Activated CD4-positive, alpha-beta T cell treated with anti-CD3 and anti-CD28 coated beads for 36 hours (primary cell): ENCODE results near the gene INAFM2. TPM values are rescaled to one million over a fixed set of nuclear protein-coding genes. Genes with fewer than 3 reads are reported as not detected.
A peak's percentile ranks its signal among the peaks of the same experiment; 100 is the strongest.

Source experiments
- ATAC-seq: fragments of 200-7000 bp; cut with Tn5 transposase; one replicate; pipeline ENCODE4 v1.10.0; 2021; ENCODE audit warnings: mild to moderate bottlenecking, moderate library complexity
- CTCF ChIA-PET: fragments of 350-600 bp; sonication (Branson Sonifier 250); formaldehyde crosslinking; loops from one replicate; lab custom pipeline; 2021; ENCODE audit warnings: antibody characterized with exemption; lab: Charles Lee
- POLR2A ChIA-PET: fragments of 350-600 bp; sonication (Branson Sonifier 250); formaldehyde crosslinking; loops from one replicate; lab custom pipeline; 2021; ENCODE audit warnings: antibody characterized with exemption, inconsistent platforms; lab: Charles Lee
- DNase-seq: peaks from one replicate; pipeline ENCODE4 v3.0.0-alpha.2; 2020
- H3K27ac Mint-ChIP-seq: one replicate; pipeline ENCODE4 v1.8.0; 2021; ENCODE audit warnings: mixed read lengths
- H3K27me3 Mint-ChIP-seq: one replicate; pipeline ENCODE4 v1.8.0; 2021; ENCODE audit warnings: mixed read lengths
- H3K36me3 Mint-ChIP-seq: one replicate; pipeline ENCODE4 v1.8.0; 2021; ENCODE audit warnings: low read depth, mixed read lengths
- H3K4me1 Mint-ChIP-seq: one replicate; pipeline ENCODE4 v1.8.0; 2021; ENCODE audit warnings: mixed read lengths
- H3K4me3 Mint-ChIP-seq: one replicate; pipeline ENCODE4 v1.8.0; 2021; ENCODE audit warnings: mild to moderate bottlenecking, moderate library complexity, mixed read lengths
- H3K9me3 Mint-ChIP-seq: one replicate; pipeline ENCODE4 v1.8.0; 2021; ENCODE audit warnings: low read depth, mixed read lengths
- intact Hi-C, 2 experiments: fragments of 100-400 bp; cut with DNase I in 1 of 2; cut with micrococcal nuclease in 1 of 2; formaldehyde crosslinking; loops; one replicate each; pipeline versions ENCODE4 v1.14.2 to v1.15.1; 2022 to 2024; cut with DNase I, micrococcal nuclease
- total RNA-seq, 2 experiments: library from RNA; stranded (reverse); gene quantifications; one replicate each; pipeline ENCODE4 v1.2.3, GENCODE V29; 2021

The INAFM2 gene
- total RNA-seq, 2 experiments from 2014 or later: 9.9 to 11.2 TPM

GRCh38 chr15:40352281-40352901 lies 28.9 kb downstream of the INAFM2 start:
- POLR2A ChIA-PET: no interaction called here
- intact Hi-C loops: no loop called here
- H3K36me3 Mint-ChIP-seq: no peaks in the 10 kb centered on the region
- H3K4me3 Mint-ChIP-seq: no peak overlapping the region
- H3K4me1 Mint-ChIP-seq: no peaks in the 10 kb centered on the region
- H3K27me3 Mint-ChIP-seq: peaks cover 7% of the 10 kb centered on the region
- no peak overlapping the region for H3K27ac Mint-ChIP-seq
- ATAC-seq (no peak), DNase-seq (no peak)
- CTCF ChIA-PET: interaction anchor here (0.8 to 1.6 kb wide), 4 partner anchors 13 to 73 kb away, joined by 3 to 5 read pairs (median 4); partner anchors contain the start of gene PLCB2
- no peaks in the 10 kb centered on the region for H3K9me3 Mint-ChIP-seq

GRCh38 chr15:40353697-40354096 lies 30.2 kb downstream of the INAFM2 start:
- no peak for DNase-seq
- ChIA-PET CTCF (interaction anchor here (0.6 to 2.8 kb wide), 4 partner anchors 9 to 448 kb away, joined by 4 to 10 read pairs (median 6); partner anchors contain the start of gene CCDC9B), POLR2A (no interaction called here)
- intact Hi-C loops: no loop called here
- Mint-ChIP-seq H3K9me3 (no peaks in the 10 kb centered on the region), H3K4me1 (peaks cover 2% of the 10 kb centered on the region), H3K27me3 (peaks cover 7% of the 10 kb centered on the region), H3K27ac (no peak overlapping the region), H3K4me3 (no peak overlapping the region), H3K36me3 (no peaks in the 10 kb centered on the region)
- no peak for ATAC-seq

GRCh38 chr15:40354408-40355171 lies 31.1 kb downstream of the INAFM2 start:
- Mint-ChIP-seq H3K4me1 (peaks cover 3% of the 10 kb centered on the region), H3K27me3 (peaks cover 7% of the 10 kb centered on the region), H3K4me3 (no peak overlapping the region), H3K27ac (no peak overlapping the region), H3K9me3 (no peaks in the 10 kb centered on the region), H3K36me3 (no peaks in the 10 kb centered on the region)
- no peak for ATAC-seq
- intact Hi-C loops: no loop called here
- POLR2A ChIA-PET: no interaction called here
- CTCF ChIA-PET: interaction anchor here (0.7 to 2.8 kb wide), 7 partner anchors 10 to 153 kb away, joined by 3 to 10 read pairs (median 5); partner anchors contain the start of gene CCDC9B
- DNase-seq: peak; percentile 30

- ChIA-PET POLR2A (no interaction called here), CTCF (interaction anchor here (0.6 to 2.8 kb wide), 6 partner anchors 12 to 186 kb away, joined by 3 to 10 read pairs (median 4); no protein-coding TSS in a partner anchor)
- H3K4me3 Mint-ChIP-seq: no peak overlapping the region
- intact Hi-C loops: no loop called here
- no peaks in the 10 kb centered on the region for H3K9me3 Mint-ChIP-seq
- peaks cover 3% of the 10 kb centered on the region for H3K4me1 Mint-ChIP-seq
- H3K27me3 Mint-ChIP-seq: peaks cover 7% of the 10 kb centered on the region
- DNase-seq (no peak), ATAC-seq (no peak)
- no peak overlapping the region for H3K27ac Mint-ChIP-seq
- H3K36me3 Mint-ChIP-seq: no peaks in the 10 kb centered on the region
These were observed 32.6 kb downstream of the INAFM2 start for GRCh38 chr15:40355976-40356585.

GRCh38 chr15:40357246-40357645 lies 33.8 kb downstream of the INAFM2 start:
- CTCF ChIA-PET: interaction anchor here (0.8 to 1.3 kb wide), 7 partner anchors 10 to 83 kb away, joined by 3 to 5 read pairs (median 3); partner anchors contain the start of gene INAFM2
- POLR2A ChIA-PET: interaction anchor here (0.5 kb wide), 1 partner anchor 783 kb away, joined by 3 read pairs; no protein-coding TSS in a partner anchor
- DNase-seq (no peak), ATAC-seq (no peak)
- H3K27ac Mint-ChIP-seq: no peak overlapping the region
- H3K4me1 Mint-ChIP-seq: peaks cover 3% of the 10 kb centered on the region
- H3K4me3 Mint-ChIP-seq: peak overlapping the region; percentile 67
- H3K27me3 Mint-ChIP-seq: peaks cover 7% of the 10 kb centered on the region
- intact Hi-C loops: no loop called here
- H3K36me3 Mint-ChIP-seq: no peaks in the 10 kb centered on the region
- H3K9me3 Mint-ChIP-seq: no peaks in the 10 kb centered on the region

GRCh38 chr15:40357723-40358470 lies 34.4 kb downstream of the INAFM2 start, which contains the start of gene DISP2:
DISP2 (plus strand) TSS chr15:40358219; CDS start chr15:40358322, 103 bp downstream.
- no peaks in the 10 kb centered on the region for H3K36me3 Mint-ChIP-seq
- intact Hi-C loops: loop anchor here in 1 of 2 experiments (1.0 kb wide), 5 partner anchors 10 to 82 kb away; partner anchors contain the start of genes BAHD1, INAFM2, IVD and KNSTRN
- peak within 1 kb of the TSS; percentile 67 for H3K4me3 Mint-ChIP-seq
- peak; percentile 93 for DNase-seq
- peaks cover 7% of the 10 kb centered on the region for H3K27me3 Mint-ChIP-seq
- POLR2A ChIA-PET: interaction anchor here (0.5 kb wide), 1 partner anchor 783 kb away, joined by 3 read pairs; no protein-coding TSS in a partner anchor
- H3K27ac Mint-ChIP-seq: peak within 1 kb of the TSS; percentile 20
- no peaks in the 10 kb centered on the region for H3K9me3 Mint-ChIP-seq
- peaks cover 3% of the 10 kb centered on the region for H3K4me1 Mint-ChIP-seq
- peak; percentile 94 for ATAC-seq
- CTCF ChIA-PET: interaction anchor here (0.8 to 1.2 kb wide), 6 partner anchors 10 to 82 kb away, joined by 3 to 5 read pairs (median 3); partner anchors contain the start of gene INAFM2

- ChIA-PET CTCF (no interaction called here), POLR2A (no interaction called here)
- H3K4me1 Mint-ChIP-seq: peaks cover 3% of the 10 kb centered on the region
- DNase-seq (peak; percentile 48), ATAC-seq (peak; percentile 27)
- H3K9me3 Mint-ChIP-seq: no peaks in the 10 kb centered on the region
- intact Hi-C loops: loop anchor here in 1 of 2 experiments (1.0 kb wide), 5 partner anchors 10 to 82 kb away; partner anchors contain the start of genes BAHD1, INAFM2, IVD and KNSTRN
- peak overlapping the region; percentile 67 for H3K4me3 Mint-ChIP-seq
- H3K27me3 Mint-ChIP-seq: peaks cover 7% of the 10 kb centered on the region
- H3K36me3 Mint-ChIP-seq: no peaks in the 10 kb centered on the region
- H3K27ac Mint-ChIP-seq: peak overlapping the region; percentile 20
These were observed 35.2 kb downstream of the INAFM2 start for GRCh38 chr15:40358471-40359353.

GRCh38 chr15:40360015-40360414 lies 36.5 kb downstream of the INAFM2 start:
- H3K9me3 Mint-ChIP-seq: no peaks in the 10 kb centered on the region
- ATAC-seq (no peak), DNase-seq (no peak)
- H3K4me1 Mint-ChIP-seq: peaks cover 3% of the 10 kb centered on the region
- no peak overlapping the region for H3K27ac Mint-ChIP-seq
- CTCF ChIA-PET: interaction anchor here (1.1 kb wide), 1 partner anchor 9 kb away, joined by 3 read pairs; no protein-coding TSS in a partner anchor
- intact Hi-C loops: no loop called here
- peaks cover 7% of the 10 kb centered on the region for H3K27me3 Mint-ChIP-seq
- POLR2A ChIA-PET: no interaction called here
- no peaks in the 10 kb centered on the region for H3K36me3 Mint-ChIP-seq
- no peak overlapping the region for H3K4me3 Mint-ChIP-seq

- ChIA-PET POLR2A (no interaction called here), CTCF (no interaction called here)
- no peak for DNase-seq
- Mint-ChIP-seq H3K27ac (no peak overlapping the region), H3K36me3 (no peaks in the 10 kb centered on the region), H3K4me1 (peaks cover 3% of the 10 kb centered on the region), H3K27me3 (peaks cover 6% of the 10 kb centered on the region), H3K4me3 (no peak overlapping the region), H3K9me3 (no peaks in the 10 kb centered on the region)
- ATAC-seq: no peak
- intact Hi-C loops: no loop called here
These were observed 38.1 kb downstream of the INAFM2 start for GRCh38 chr15:40361640-40362039.

- no peak overlapping the region for H3K4me3 Mint-ChIP-seq
- peaks cover 10% of the 10 kb centered on the region for H3K4me1 Mint-ChIP-seq
- no peaks in the 10 kb centered on the region for H3K36me3 Mint-ChIP-seq
- ChIA-PET POLR2A (no interaction called here), CTCF (interaction anchor here (0.6 to 0.9 kb wide), 2 partner anchors 19 to 341 kb away, joined by 3 to 4 read pairs; partner anchors contain the start of gene KNSTRN)
- no peak overlapping the region for H3K27ac Mint-ChIP-seq
- H3K9me3 Mint-ChIP-seq: no peaks in the 10 kb centered on the region
- ATAC-seq (no peak), DNase-seq (no peak)
- intact Hi-C loops: no loop called here
- no peaks in the 10 kb centered on the region for H3K27me3 Mint-ChIP-seq
These were observed 40.1 kb downstream of the INAFM2 start for GRCh38 chr15:40363611-40364010.
